WTC11 (cell line): ENCODE measurements around the gene ANKRD24. TPM values are rescaled to one million over a fixed set of nuclear protein-coding genes. Genes with fewer than 3 reads are reported as not detected.

Experiments used
- AFF4 ChIP-seq: sonication (generic); formaldehyde crosslinking; IDR thresholded peaks from 2 replicates; pipeline ENCODE4 v1.8.1; 2023; ENCODE audit warnings: mild to moderate bottlenecking, missing genetic modification reagents, borderline replicate concordance
- AR ChIP-seq: fragments of 250-450 bp; sonication (Bioruptor Pico); IDR thresholded peaks from 2 replicates; pipeline ENCODE4 v1.9.0; 2021; ENCODE audit warnings: mild to moderate bottlenecking
- ATF2 ChIP-seq: sonication (generic); formaldehyde crosslinking; IDR thresholded peaks from 2 replicates; pipeline ENCODE4 v1.8.1; 2022; ENCODE audit warnings: low read depth, missing genetic modification reagents, borderline replicate concordance
- ATF3 ChIP-seq: sonication (generic); formaldehyde crosslinking; conservative IDR thresholded peaks from 2 replicates; pipeline ENCODE4 v1.8.1; 2022; ENCODE audit warnings: mild to moderate bottlenecking, missing genetic modification reagents
- E2F1 ChIP-seq: sonication (generic); formaldehyde crosslinking; IDR thresholded peaks from 2 replicates; pipeline ENCODE4 v1.8.0; 2022; ENCODE audit warnings: mild to moderate bottlenecking, missing genetic modification reagents
- E2F5 ChIP-seq: sonication (generic); formaldehyde crosslinking; IDR thresholded peaks from 2 replicates; pipeline ENCODE4 v1.8.1; 2022; ENCODE audit warnings: mild to moderate bottlenecking, moderate library complexity, missing genetic modification reagents
- ESRRA ChIP-seq: sonication (generic); formaldehyde crosslinking; IDR thresholded peaks from 2 replicates; pipeline ENCODE4 v1.8.1; 2022; ENCODE audit warnings: mild to moderate bottlenecking, missing genetic modification reagents, borderline replicate concordance
- ETV6 ChIP-seq: sonication (generic); formaldehyde crosslinking; IDR thresholded peaks from 2 replicates; pipeline ENCODE4 v1.8.1; 2022; ENCODE audit warnings: mild to moderate bottlenecking, missing genetic modification reagents
- FOXJ3 ChIP-seq: sonication (generic); formaldehyde crosslinking; IDR thresholded peaks from 2 replicates; pipeline ENCODE4 v1.9.0; 2021; ENCODE audit warnings: missing genetic modification reagents, mild to moderate bottlenecking, borderline replicate concordance
- FOXP1 ChIP-seq: sonication (generic); formaldehyde crosslinking; IDR thresholded peaks from 2 replicates; pipeline ENCODE4 v1.8.0; 2022; ENCODE audit warnings: missing genetic modification reagents, mild to moderate bottlenecking, moderate library complexity, borderline replicate concordance
- HMGA2 ChIP-seq: fragments of 250-450 bp; sonication (Bioruptor Pico); IDR thresholded peaks from 2 replicates; pipeline ENCODE4 v1.4.0; 2021; ENCODE audit warnings: mild to moderate bottlenecking, moderate library complexity
- KAT7 ChIP-seq: sonication (generic); formaldehyde crosslinking; IDR thresholded peaks from 2 replicates; pipeline ENCODE4 v1.8.1; 2023; ENCODE audit warnings: missing genetic modification reagents, mild to moderate bottlenecking, borderline replicate concordance
- MYBL2 ChIP-seq: sonication (generic); formaldehyde crosslinking; IDR thresholded peaks from 2 replicates; pipeline ENCODE4 v1.8.1; 2023; ENCODE audit warnings: mild to moderate bottlenecking, moderate library complexity, missing genetic modification reagents
- NR1H2 ChIP-seq: sonication (generic); formaldehyde crosslinking; IDR thresholded peaks from 2 replicates; pipeline ENCODE4 v1.9.0; 2021; ENCODE audit warnings: mild to moderate bottlenecking, moderate library complexity, missing genetic modification reagents
- NR3C1 ChIP-seq: sonication (generic); formaldehyde crosslinking; conservative IDR thresholded peaks from 2 replicates; pipeline ENCODE4 v1.8.1; 2023; ENCODE audit warnings: low read depth, mild to moderate bottlenecking, missing genetic modification reagents
- PREB ChIP-seq: sonication (generic); formaldehyde crosslinking; IDR thresholded peaks from 2 replicates; pipeline ENCODE4 v1.8.1; 2022; ENCODE audit warnings: mild to moderate bottlenecking, missing genetic modification reagents, moderate library complexity, borderline replicate concordance
- PRRX2 ChIP-seq: fragments of 250-450 bp; sonication (Bioruptor Pico); IDR thresholded peaks from 2 replicates; pipeline ENCODE4 v1.8.0; 2021; ENCODE audit warnings: mild to moderate bottlenecking
- RELA ChIP-seq: sonication (generic); formaldehyde crosslinking; IDR thresholded peaks from 2 replicates; pipeline ENCODE4 v1.8.1; 2022; ENCODE audit warnings: missing genetic modification reagents, mild to moderate bottlenecking, borderline replicate concordance
- SMAD4 ChIP-seq: sonication (generic); formaldehyde crosslinking; IDR thresholded peaks from 2 replicates; pipeline ENCODE4 v1.8.0; 2022; ENCODE audit warnings: mild to moderate bottlenecking, missing genetic modification reagents
- SP1 ChIP-seq: sonication (generic); formaldehyde crosslinking; conservative IDR thresholded peaks from 2 replicates; pipeline ENCODE4 v1.8.1; 2022; ENCODE audit warnings: missing genetic modification reagents
- TCF7 ChIP-seq: sonication (generic); formaldehyde crosslinking; IDR thresholded peaks from 2 replicates; pipeline ENCODE4 v1.8.0; 2022; ENCODE audit warnings: mild to moderate bottlenecking, low read depth, missing genetic modification reagents, moderate library complexity
- ZBTB43 ChIP-seq: sonication (generic); formaldehyde crosslinking; IDR thresholded peaks from 2 replicates; pipeline ENCODE4 v1.8.1; 2023; ENCODE audit warnings: mild to moderate bottlenecking, missing genetic modification reagents
- ZNF121 ChIP-seq: sonication (generic); formaldehyde crosslinking; IDR thresholded peaks from 2 replicates; pipeline ENCODE4 v1.8.0; 2023; ENCODE audit warnings: missing genetic modification reagents
- ZNF219 ChIP-seq: sonication (generic); formaldehyde crosslinking; IDR thresholded peaks from 2 replicates; pipeline ENCODE4 v1.8.0; 2023; ENCODE audit warnings: missing genetic modification reagents, mild to moderate bottlenecking, borderline replicate concordance
- ZNF263 ChIP-seq: sonication (generic); formaldehyde crosslinking; IDR thresholded peaks from 2 replicates; pipeline ENCODE4 v1.8.1; 2022; ENCODE audit warnings: low read depth, mild to moderate bottlenecking, moderate library complexity, missing genetic modification reagents
- total RNA-seq: library from RNA; stranded (reverse); gene quantifications from 3 replicates; pipeline ENCODE4 v1.2.3, GENCODE V29; 2021

ANKRD24 gene
- total RNA-seq, 1 experiment from 2014 or later: 11.3 TPM

GRCh38 chr19:4172861-4173473 is 9.5 kb upstream of the ANKRD24 start (continued):
- TF ChIP-seq AR (no peak), ZBTB43 (CRISPR knock-in tag) (peak; percentile 85; the same call in 1 of the 2 replicates), FOXJ3 (CRISPR knock-in tag) (0 out of 2 replicates have a peak, but pooled peaks have one; percentile 52), ESRRA (CRISPR knock-in tag) (peak; percentile 80; the same call in 1 of the 2 replicates), SP1 (CRISPR knock-in tag) (peak; percentile 47), ZNF219 (CRISPR knock-in tag) (peak; percentile 62; the same call in 1 of the 2 replicates), E2F1 (CRISPR knock-in tag) (peak; percentile 92), KAT7 (CRISPR knock-in tag) (no peak), PRRX2 (CRISPR knock-in tag) (no peak), ZNF121 (CRISPR knock-in tag) (no peak), ATF2 (0 out of 2 replicates have a peak, but pooled peaks have one; percentile 41), NR3C1 (CRISPR knock-in tag) (no peak), AFF4 (CRISPR knock-in tag) (no peak), SMAD4 (CRISPR knock-in tag) (peak; percentile 78; the same call in 1 of the 2 replicates), E2F5 (peak; percentile 61; the same call in 1 of the 2 replicates), NR1H2 (CRISPR knock-in tag) (peak; percentile 41; the same call in 1 of the 2 replicates), HMGA2 (CRISPR knock-in tag) (no peak), FOXP1 (CRISPR knock-in tag) (peak; percentile 98), TCF7 (0 out of 2 replicates have a peak, but pooled peaks have one; percentile 78), ATF3 (CRISPR knock-in tag) (no peak), ETV6 (CRISPR knock-in tag) (peak; percentile 72; the same call in 1 of the 2 replicates), PREB (CRISPR knock-in tag) (0 out of 2 replicates have a peak, but pooled peaks have one; percentile 59), MYBL2 (peak; percentile 78), ZNF263 (no peak), RELA (CRISPR knock-in tag) (peak; percentile 81; the same call in 1 of the 2 replicates)
